SU-DHL-6 (cell line): ENCODE data around the gene ASIC3.

Experiments used
- H2AFZ ChIP-seq: fragments of 200-600 bp; sonication (generic); 2 replicates; pipeline ENCODE4 v1.6.1; 2014; ENCODE audit warnings: low read depth, mild to moderate bottlenecking, moderate library complexity, mixed read lengths, antibody characterized with exemption, low read length; ENCODE audit not compliant: severe bottlenecking
- H3F3A ChIP-seq: fragments of 200-600 bp; shearing (Covaris generic); 2 replicates; pipeline ENCODE4 v1.6.0; 2016; ENCODE audit warnings: antibody characterized with exemption, mild to moderate bottlenecking; ENCODE audit not compliant: insufficient read depth
- H3K27ac ChIP-seq: fragments of 200-600 bp; sonication (generic); 2 replicates; pipeline ENCODE4 v1.5.1; 2016; ENCODE audit warnings: low read depth, mild to moderate bottlenecking, low read length, moderate library complexity, mixed read lengths
- H3K27me3 ChIP-seq: fragments of 200-600 bp; sonication (generic), shearing (Covaris generic); 2 replicates; pipeline ENCODE4 v1.6.0; 2014; ENCODE audit warnings: mild to moderate bottlenecking, low read length
- H3K36me3 ChIP-seq: fragments of 200-600 bp; sonication (generic); 2 replicates; pipeline ENCODE4 v1.6.1; 2014; ENCODE audit warnings: mild to moderate bottlenecking, low read length, mixed read lengths
- H3K4me2 ChIP-seq: fragments of 300-600, 200-600 bp; shearing (Covaris generic), sonication (generic); 2 replicates; pipeline ENCODE4 v1.6.0; 2014; ENCODE audit warnings: low read length, low read depth, mild to moderate bottlenecking; ENCODE audit not compliant: poor library complexity, severe bottlenecking
- H3K4me3 ChIP-seq: fragments of 200-600 bp; sonication (generic); 2 replicates; pipeline ENCODE4 v1.5.1; 2014; ENCODE audit warnings: antibody characterized with exemption, low read length, mild to moderate bottlenecking, mixed read lengths; ENCODE audit not compliant: insufficient read depth, poor library complexity, severe bottlenecking
- H3K79me2 ChIP-seq: fragments of 200-600 bp; sonication (generic); 2 replicates; pipeline ENCODE4 v1.6.1; 2014; ENCODE audit warnings: mild to moderate bottlenecking, low read length, moderate library complexity; ENCODE audit not compliant: insufficient read depth
- H3K9ac ChIP-seq: fragments of 200-600 bp; sonication (generic); 2 replicates; pipeline ENCODE4 v1.7.0; 2014; ENCODE audit warnings: mild to moderate bottlenecking, low read length
- H3K9me2 ChIP-seq: fragments of 200-600 bp; sonication (generic); replicated peaks from 2 replicates; pipeline ENCODE4 v1.6.1; 2014; ENCODE audit warnings: low read length; ENCODE audit not compliant: insufficient read depth
- H3K9me3 ChIP-seq: fragments of 200-600 bp; sonication (generic); 2 replicates; pipeline ENCODE4 v1.6.1; 2014; ENCODE audit warnings: low read length, mixed read lengths; ENCODE audit not compliant: insufficient read depth
- H4K20me1 ChIP-seq: fragments of 200-600 bp; sonication (generic); 2 replicates; pipeline ENCODE4 v1.6.1; 2014; ENCODE audit warnings: low read depth, mild to moderate bottlenecking, antibody characterized with exemption, low read length, moderate library complexity, mixed read lengths
- CTCF ChIP-seq: fragments of 200-600 bp; sonication (generic); IDR thresholded peaks from one replicate; pipeline ENCODE4 v1.5.1; 2017; ENCODE audit warnings: antibody characterized with exemption, mild to moderate bottlenecking, low read length, moderate library complexity; ENCODE audit not compliant: insufficient read depth, poor library complexity, severe bottlenecking
- EZH2phosphoT487 ChIP-seq: fragments of 200-600 bp; sonication (generic), shearing (Covaris generic); conservative IDR thresholded peaks from 2 replicates; pipeline ENCODE4 v1.6.1; 2018; ENCODE audit warnings: mild to moderate bottlenecking, antibody characterized with exemption, low read length, moderate library complexity, mixed read lengths

ASIC3 gene

GRCh38 chr7:151085329-151085690 is 37.0 kb downstream of the ASIC3 start:
- Histone ChIP-seq H3F3A (0 out of 2 replicates have a peak, but pooled peaks cover 5% of the 10 kb centered on the region), H3K9ac (no peak overlapping the region; the same call in 1 of the 2 replicates), H3K27me3 (no peaks in the 10 kb centered on the region), H3K27ac (no peak overlapping the region), H3K9me3 (no peaks in the 10 kb centered on the region), H3K4me3 (no peak overlapping the region), H3K9me2 (no peaks in the 10 kb centered on the region), H3K36me3 (no peaks in the 10 kb centered on the region), H3K79me2 (peaks cover 15% of the 10 kb centered on the region), H2AFZ (no peak overlapping the region), H3K4me2 (peak overlapping the region; percentile 54), H4K20me1 (no peaks in the 10 kb centered on the region)
- TF ChIP-seq EZH2phosphoT487 (no peak), CTCF (no peak)

GRCh38 chr7:151085691-151086620 is 37.6 kb downstream of the ASIC3 start, which contains the start of gene AGAP3:
TSS of gene AGAP3 (plus strand) at chr7:151086475. CDS start at chr7:151086742, 267 bp downstream.
- Histone ChIP-seq H3K27ac (no peak within 1 kb of the TSS), H3K36me3 (no peaks in the 10 kb centered on the region), H3K4me3 (peak within 1 kb of the TSS; percentile 46), H3F3A (0 out of 2 replicates have a peak, but pooled peaks cover 5% of the 10 kb centered on the region), H3K9me2 (no peaks in the 10 kb centered on the region), H3K9me3 (no peaks in the 10 kb centered on the region), H3K9ac (peak within 1 kb of the TSS; percentile 40), H3K4me2 (peak within 1 kb of the TSS; percentile 54), H3K27me3 (no peaks in the 10 kb centered on the region), H4K20me1 (no peaks in the 10 kb centered on the region), H2AFZ (peak within 1 kb of the TSS; percentile 17), H3K79me2 (peaks cover 14% of the 10 kb centered on the region)
- TF ChIP-seq CTCF: no peak
- TF ChIP-seq EZH2phosphoT487: no peak

- Histone ChIP-seq H3K79me2 (peaks cover 13% of the 10 kb centered on the region), H3F3A (0 out of 2 replicates have a peak, but pooled peaks cover 5% of the 10 kb centered on the region), H3K27ac (no peak overlapping the region), H2AFZ (no peak overlapping the region), H3K9me2 (no peaks in the 10 kb centered on the region), H3K9ac (no peak overlapping the region), H4K20me1 (no peaks in the 10 kb centered on the region), H3K4me2 (peak overlapping the region; percentile 49), H3K4me3 (no peak overlapping the region), H3K9me3 (no peaks in the 10 kb centered on the region), H3K36me3 (no peaks in the 10 kb centered on the region), H3K27me3 (no peaks in the 10 kb centered on the region)
- TF ChIP-seq EZH2phosphoT487 (no peak), CTCF (no peak)
Measured at GRCh38 chr7:151086802-151087244, 38.5 kb downstream of the ASIC3 start.
